IMR-90 (cell line): ENCODE data around the gene KIF16B. TPM values are rescaled to one million over a fixed set of nuclear protein-coding genes. Genes with fewer than 3 reads are reported as not detected.

Experiments
- ATAC-seq: fragments of 200-7000 bp; cut with Tn5 transposase; 2 replicates; pipeline ENCODE4 v1.9.1; 2020; ENCODE audit warnings: low read depth, mild to moderate bottlenecking, moderate library complexity
- BruUV-seq: library from RNA; stranded (reverse); fragments of 400-500 nt; replicated peaks from 2 replicates; lab custom pipeline; 2021; lab: Mats Ljungman, UMichigan
- CTCF ChIA-PET: fragments of 300-600 bp; formaldehyde crosslinking; extraction: SDS; loops from one replicate; lab custom pipeline; 2021; ENCODE audit warnings: antibody characterized with exemption; lab: Yijun Ruan, JAX
- POLR2A ChIA-PET: fragments of 300-600 bp; sonication (Branson Sonifier 250); formaldehyde crosslinking; loops from one replicate; lab custom pipeline; 2022; ENCODE audit warnings: antibody characterized with exemption; ENCODE audit not compliant: unreplicated experiment; lab: Charles Lee
- DNase-seq: peaks from one replicate; pipeline ENCODE4 v3.0.0; 2013
- H2AFZ ChIP-seq: replicated peaks from 2 replicates; pipeline ENCODE3; 2013; ENCODE audit warnings: low read length, mild to moderate bottlenecking; ENCODE audit not compliant: poor library complexity
- H2AK5ac ChIP-seq: 2 replicates; pipeline ENCODE4 v1.6.1; 2013; ENCODE audit warnings: low read depth, low read length, inconsistent platforms
- H2AK9ac ChIP-seq: replicated peaks from 2 replicates; pipeline ENCODE3; 2013; ENCODE audit warnings: mild to moderate bottlenecking, low read depth, low read length, moderate library complexity; ENCODE audit not compliant: poor library complexity
- H2BK120ac ChIP-seq: 2 replicates; pipeline ENCODE4 v1.6.1; 2013; ENCODE audit warnings: low read depth, low read length, inconsistent platforms
- H2BK15ac ChIP-seq: 3 replicates; pipeline ENCODE4 v1.6.1; 2013; ENCODE audit warnings: low read depth, low read length, inconsistent platforms
- H2BK20ac ChIP-seq: 2 replicates; pipeline ENCODE4 v1.6.1; 2013; ENCODE audit warnings: low read depth, mild to moderate bottlenecking, inconsistent platforms, low read length, moderate library complexity
- H2BK5ac ChIP-seq: 2 replicates; pipeline ENCODE4 v1.6.1; 2013; ENCODE audit warnings: mild to moderate bottlenecking, low read depth, low read length, inconsistent platforms; ENCODE audit not compliant: poor library complexity, severe bottlenecking
- H3K14ac ChIP-seq: replicated peaks from 2 replicates; pipeline ENCODE4 v1.6.1; 2013; ENCODE audit warnings: low read depth, low read length, inconsistent platforms
- H3K18ac ChIP-seq: 2 replicates; pipeline ENCODE4 v1.6.1; 2013; ENCODE audit warnings: low read depth, low read length, control low read depth
- H3K23ac ChIP-seq: 2 replicates; pipeline ENCODE4 v1.6.1; 2013; ENCODE audit warnings: low read depth, low read length, inconsistent platforms
- H3K27ac ChIP-seq: 2 replicates; pipeline ENCODE4 v1.5.1; 2013; ENCODE audit warnings: mild to moderate bottlenecking, control low read depth, low read length; ENCODE audit not compliant: insufficient read depth
- H3K27me3 ChIP-seq: 2 replicates; pipeline ENCODE4 v1.6.1; 2013; ENCODE audit warnings: low read length; ENCODE audit not compliant: control insufficient read depth, insufficient read depth
- H3K36me3 ChIP-seq: 2 replicates; pipeline ENCODE4 v1.6.1; 2013; ENCODE audit warnings: low read length, mixed read lengths; ENCODE audit not compliant: control insufficient read depth, insufficient read depth
- H3K4ac ChIP-seq: 2 replicates; pipeline ENCODE4 v1.6.1; 2013; ENCODE audit warnings: low read depth, low read length, inconsistent platforms
- H3K4me1 ChIP-seq: 2 replicates; pipeline ENCODE4 v1.6.1; 2013; ENCODE audit warnings: low read length, mixed read lengths; ENCODE audit not compliant: control insufficient read depth, insufficient read depth
- H3K4me2 ChIP-seq: 2 replicates; pipeline ENCODE4 v1.6.1; 2013; ENCODE audit warnings: low read depth, mild to moderate bottlenecking, control low read depth, low read length, moderate library complexity
- H3K4me3 ChIP-seq: 2 replicates; pipeline ENCODE4 v1.5.1; 2013; ENCODE audit warnings: low read depth, mild to moderate bottlenecking, control low read depth, low read length, moderate library complexity; ENCODE audit not compliant: insufficient read depth
- H3K56ac ChIP-seq: 2 replicates; pipeline ENCODE4 v1.6.1; 2013; ENCODE audit warnings: low read length, inconsistent platforms; ENCODE audit not compliant: insufficient read depth; ENCODE audit errors: extremely low read depth
- H3K79me1 ChIP-seq, 2 experiments: 2 replicates each; pipeline ENCODE4 v1.6.1; 2013; ENCODE audit warnings: low read length in 2 of 2, inconsistent platforms in 1 of 2, low read depth in 1 of 2
- H3K9ac ChIP-seq: 2 replicates; pipeline ENCODE4 v1.6.1; 2013; ENCODE audit warnings: low read depth, low read length, control low read depth
- H3K9me1 ChIP-seq: 2 replicates; pipeline ENCODE4 v1.6.1; 2013; ENCODE audit warnings: low read length, inconsistent platforms; ENCODE audit not compliant: insufficient read depth
- H3K9me3 ChIP-seq: 2 replicates; pipeline ENCODE4 v1.6.1; 2013; ENCODE audit warnings: low read length; ENCODE audit not compliant: control insufficient read depth, insufficient read depth
- H4K20me1 ChIP-seq: 2 replicates; pipeline ENCODE4 v1.6.1; 2013; ENCODE audit warnings: low read length, inconsistent platforms; ENCODE audit not compliant: insufficient read depth
- H4K5ac ChIP-seq: 2 replicates; pipeline ENCODE4 v1.6.1; 2013; ENCODE audit warnings: mild to moderate bottlenecking, low read depth, low read length, control low read depth
- H4K8ac ChIP-seq, 2 experiments: 2 replicates each; pipeline ENCODE4 v1.6.1; 2013; ENCODE audit warnings: low read depth in 2 of 2, low read length in 2 of 2, control low read depth in 1 of 2, inconsistent platforms in 1 of 2
- H4K91ac ChIP-seq: 2 replicates; pipeline ENCODE4 v1.6.1; 2013; ENCODE audit warnings: low read depth, low read length, inconsistent platforms; ENCODE audit not compliant: insufficient read depth
- BHLHE40 ChIP-seq: fragments of 150-350 bp; IDR thresholded peaks from 2 replicates; pipeline ENCODE4 v1.6.1; 2016; ENCODE audit warnings: mild to moderate bottlenecking, low read depth, low read length
- CHD1 ChIP-seq: IDR thresholded peaks from 2 replicates; pipeline ENCODE4 v1.6.1; 2012; ENCODE audit warnings: low read depth, low read length, improper control_type of control experiment
- MXI1 ChIP-seq: IDR thresholded peaks from 2 replicates; pipeline ENCODE4 v1.6.1; 2012; ENCODE audit warnings: low read depth, mild to moderate bottlenecking, low read length, moderate library complexity, borderline replicate concordance
- NFE2L2 ChIP-seq: fragments of 150-350 bp; IDR thresholded peaks from 2 replicates; pipeline ENCODE4 v1.6.1; 2016; ENCODE audit warnings: low read depth, mild to moderate bottlenecking, low read length
- RAD21 ChIP-seq: IDR thresholded peaks from 2 replicates; pipeline ENCODE4 v1.6.1; 2012; ENCODE audit warnings: low read length, improper control_type of control experiment
- RCOR1 ChIP-seq: IDR thresholded peaks from 2 replicates; pipeline ENCODE4 v1.6.1; 2012; ENCODE audit warnings: mild to moderate bottlenecking, low read length, improper control_type of control experiment; ENCODE audit not compliant: insufficient replicate concordance
- RFX5 ChIP-seq: IDR thresholded peaks from 2 replicates; pipeline ENCODE4 v1.8.0; 2012; ENCODE audit warnings: low read depth, mild to moderate bottlenecking, low read length, moderate library complexity
- WGBS, 2 experiments: methylation state at CpG; one replicate each; pipeline versions ENCODE4 v1.1.5 to v1.1.7; 2013; ENCODE audit warnings: missing lambda C conversion rate in 2 of 2; ENCODE audit not compliant: insufficient read length in 1 of 2; ENCODE audit errors: extremely low coverage in 2 of 2; 5-methylcytosine and 5-hydroxymethylcytosine counted together
- dilution Hi-C: fragments of 300-500 bp; cut with HindIII; formaldehyde crosslinking; loops from one replicate; pipeline ENCODE4 v1.14.3; 2018; ENCODE audit warnings: low sequenced_read_pairs; ENCODE audit not compliant: unreplicated experiment
- in situ Hi-C: fragments of 300-500 bp; cut with MboI; formaldehyde crosslinking; loops from 3 replicates; pipeline ENCODE4 v1.14.3; 2019; ENCODE audit warnings: low sequenced_read_pairs, inconsistent platforms, mixed read lengths
- intact Hi-C: fragments of 100-400 bp; cut with micrococcal nuclease; formaldehyde crosslinking; loops from 2 replicates; pipeline ENCODE4 v1.10.0; 2022
- polyA plus RNA-seq, 3 experiments: library from polyadenylated mRNA; depleted of rRNA; stranded (reverse); fragments of >200 nt; gene quantifications; 2 replicates each; pipeline ENCODE4 v1.2.3, GENCODE V29; 2012; ENCODE audit warnings: low replicate concordance in 1 of 3
- total RNA-seq: library from RNA; depleted of rRNA; stranded (reverse); fragments of >200 nt; gene quantifications from 2 replicates; pipeline ENCODE4 v1.2.3, GENCODE V29; 2012
- TF ChIP-seq, protein P1 (sequence below): fragments of 150-350 bp; IDR thresholded peaks from 2 replicates; pipeline ENCODE4 v1.6.1; 2016; ENCODE audit warnings: low read depth, mild to moderate bottlenecking, low read length, moderate library complexity, borderline replicate concordance

KIF16B gene
- total and polyA plus RNA-seq, 2 of the 4 experiments (the other 2 are of a cell fraction): 4.7 to 10.0 TPM

GRCh38 chr20:16244892-16245291 lies 328.4 kb downstream of the KIF16B start:
- H3K27ac ChIP-seq: no peak overlapping the region
- H3K9me1 ChIP-seq: no peaks in the 10 kb centered on the region
- H2AK5ac ChIP-seq: no peak overlapping the region
- H2BK120ac ChIP-seq: no peak overlapping the region
- WGBS, 2 experiments: 50% methylated on average over 2 of the region's 5 CpGs; no CpG with 5 or more reads in 1 of the 2 experiments
- DNase-seq (no peak), ATAC-seq (no peak)
- no peaks in the 10 kb centered on the region for H3K4me1 ChIP-seq
- H3K9ac ChIP-seq: no peak overlapping the region
- no peak overlapping the region for H2BK15ac ChIP-seq
- no peak overlapping the region for H4K91ac ChIP-seq
- BruUV-seq: no TSS peak
- no peak overlapping the region for H3K4me2 ChIP-seq
- no peaks in the 10 kb centered on the region for H3K36me3 ChIP-seq
- no peaks in the 10 kb centered on the region for H3K79me1 ChIP-seq
- no peak overlapping the region for H3K4me3 ChIP-seq
- H4K20me1 ChIP-seq: no peaks in the 10 kb centered on the region
- dilution Hi-C loops: no loop called here
- no peak for TF ChIP-seq RCOR1
- no peak for TF ChIP-seq CHD1
- no peak for TF ChIP-seq RAD21
- no peak for TF ChIP-seq BHLHE40
- no peak for TF ChIP-seq RFX5
- TF ChIP-seq, protein P1, sequence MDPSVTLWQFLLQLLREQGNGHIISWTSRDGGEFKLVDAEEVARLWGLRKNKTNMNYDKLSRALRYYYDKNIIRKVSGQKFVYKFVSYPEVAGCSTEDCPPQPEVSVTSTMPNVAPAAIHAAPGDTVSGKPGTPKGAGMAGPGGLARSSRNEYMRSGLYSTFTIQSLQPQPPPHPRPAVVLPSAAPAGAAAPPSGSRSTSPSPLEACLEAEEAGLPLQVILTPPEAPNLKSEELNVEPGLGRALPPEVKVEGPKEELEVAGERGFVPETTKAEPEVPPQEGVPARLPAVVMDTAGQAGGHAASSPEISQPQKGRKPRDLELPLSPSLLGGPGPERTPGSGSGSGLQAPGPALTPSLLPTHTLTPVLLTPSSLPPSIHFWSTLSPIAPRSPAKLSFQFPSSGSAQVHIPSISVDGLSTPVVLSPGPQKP: no peak
- TF ChIP-seq NFE2L2: no peak
- TF ChIP-seq MXI1: no peak
- H4K8ac ChIP-seq: no peak overlapping the region
- no peaks in the 10 kb centered on the region for H3K27me3 ChIP-seq
- no peak overlapping the region for H3K4ac ChIP-seq
- no peak overlapping the region for H3K18ac ChIP-seq
- H3K23ac ChIP-seq: no peak overlapping the region
- intact Hi-C loops: no loop called here
- ChIA-PET CTCF (no interaction called here), POLR2A (no interaction called here)
- H2AK9ac ChIP-seq: no peak overlapping the region
- no peaks in the 10 kb centered on the region; the same call in none of the 2 replicates for H3K9me3 ChIP-seq
- no peak overlapping the region for H4K5ac ChIP-seq
- no peak overlapping the region for H2BK5ac ChIP-seq
- H3K14ac ChIP-seq: no peak overlapping the region
- H2BK20ac ChIP-seq: no peak overlapping the region
- H2AFZ ChIP-seq: no peak overlapping the region
- no peak overlapping the region for H3K56ac ChIP-seq
- in situ Hi-C loops: no loop called here
